Colonic mucosa (tissue), 4 donors: ENCODE measurements around the gene TRRAP. TPM values are rescaled to one million over a fixed set of nuclear protein-coding genes. Genes with fewer than 3 reads are reported as not detected.
A peak's percentile ranks its signal among the peaks of the same experiment; 100 is the strongest.

ENCODE experiments used
- DNase-seq: peaks from one replicate; pipeline ENCODE4 v3.0.0-alpha.2; 2020
- H3K27ac ChIP-seq: fragments of 200-600 bp; one replicate; pipeline ENCODE4 v1.8.0; 2021
- H3K27me3 ChIP-seq: fragments of 200-600 bp; one replicate; pipeline ENCODE4 v1.8.0; 2021
- H3K36me3 ChIP-seq: fragments of 200-600 bp; one replicate; pipeline ENCODE4 v1.8.0; 2021
- H3K4me1 ChIP-seq: fragments of 200-600 bp; one replicate; pipeline ENCODE4 v1.8.0; 2021; ENCODE audit warnings: mild to moderate bottlenecking
- H3K4me3 ChIP-seq: fragments of 200-600 bp; one replicate; pipeline ENCODE4 v1.8.0; 2021
- H3K9ac ChIP-seq, 2 donors: one replicate each; pipeline ENCODE4 v1.7.0; 2013; ENCODE audit warnings: control low read depth in 2 of 2, low read depth in 2 of 2, low read length in 2 of 2
- H3K9me3 ChIP-seq: fragments of 200-600 bp; one replicate; pipeline ENCODE4 v1.8.0; 2021
- intact Hi-C: fragments of 100-400 bp; cut with DNase I; formaldehyde crosslinking; loops from one replicate; pipeline ENCODE4 v1.14.1; 2022
- total RNA-seq, 2 donors: library from RNA; stranded (reverse); fragmentation: NEBNext Ultra II Directional in 1 of 2; extraction: Animal tissue kit (Norgen Biotek cat#: 25700) in 1 of 2; gene quantifications; one replicate each; pipeline ENCODE4 v1.2.1, GENCODE V29; 2021
- TF ChIP-seq, protein P1 (sequence below): fragments of 200-600 bp; IDR thresholded peaks from one replicate; pipeline ENCODE4 v1.8.0; 2022; ENCODE audit warnings: antibody characterized with exemption, mild to moderate bottlenecking
- donor health status: healthy.
- donor health status: DM: no; HTN: no; CAD: no.
- donor health status: DM: no; HTN: no; CAD: no.

The TRRAP gene
- total RNA-seq, 2 donors from 2014 or later, result 33.3 to 39.4 TPM

DNA sequence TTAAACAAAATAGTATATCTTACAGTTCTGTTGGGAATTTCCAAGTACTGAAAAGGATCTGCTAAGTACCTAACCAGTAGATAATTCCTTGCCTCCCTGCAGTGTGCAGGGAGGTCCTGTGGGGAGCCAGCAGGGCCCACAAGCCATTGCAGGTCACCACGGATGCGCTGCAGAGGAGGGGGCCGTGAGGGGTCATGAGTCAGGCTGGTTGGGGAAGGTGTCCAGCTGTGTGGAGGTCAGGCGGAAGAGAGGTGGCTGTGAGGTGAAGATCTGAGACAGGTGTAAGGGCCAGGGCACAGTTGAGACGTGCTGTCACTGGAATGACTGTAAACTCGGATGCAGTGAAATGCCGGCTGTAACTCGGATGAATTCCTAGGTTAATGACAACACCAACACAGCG, 80.6 kb downstream of the TRRAP start:
- Histone ChIP-seq H3K27me3 (no peaks in the 10 kb centered on the region), H3K4me1 (no peaks in the 10 kb centered on the region), H3K4me3 (no peak overlapping the region), H3K27ac (no peak overlapping the region), H3K36me3 (peaks cover 30% of the 10 kb centered on the region), H3K9me3 (no peaks in the 10 kb centered on the region), H3K9ac (no peak overlapping the region)
- intact Hi-C loops, result no loop called here
- DNase-seq, result no peak
- TF ChIP-seq, protein P1, sequence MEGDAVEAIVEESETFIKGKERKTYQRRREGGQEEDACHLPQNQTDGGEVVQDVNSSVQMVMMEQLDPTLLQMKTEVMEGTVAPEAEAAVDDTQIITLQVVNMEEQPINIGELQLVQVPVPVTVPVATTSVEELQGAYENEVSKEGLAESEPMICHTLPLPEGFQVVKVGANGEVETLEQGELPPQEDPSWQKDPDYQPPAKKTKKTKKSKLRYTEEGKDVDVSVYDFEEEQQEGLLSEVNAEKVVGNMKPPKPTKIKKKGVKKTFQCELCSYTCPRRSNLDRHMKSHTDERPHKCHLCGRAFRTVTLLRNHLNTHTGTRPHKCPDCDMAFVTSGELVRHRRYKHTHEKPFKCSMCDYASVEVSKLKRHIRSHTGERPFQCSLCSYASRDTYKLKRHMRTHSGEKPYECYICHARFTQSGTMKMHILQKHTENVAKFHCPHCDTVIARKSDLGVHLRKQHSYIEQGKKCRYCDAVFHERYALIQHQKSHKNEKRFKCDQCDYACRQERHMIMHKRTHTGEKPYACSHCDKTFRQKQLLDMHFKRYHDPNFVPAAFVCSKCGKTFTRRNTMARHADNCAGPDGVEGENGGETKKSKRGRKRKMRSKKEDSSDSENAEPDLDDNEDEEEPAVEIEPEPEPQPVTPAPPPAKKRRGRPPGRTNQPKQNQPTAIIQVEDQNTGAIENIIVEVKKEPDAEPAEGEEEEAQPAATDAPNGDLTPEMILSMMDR, result no peak

DNA sequence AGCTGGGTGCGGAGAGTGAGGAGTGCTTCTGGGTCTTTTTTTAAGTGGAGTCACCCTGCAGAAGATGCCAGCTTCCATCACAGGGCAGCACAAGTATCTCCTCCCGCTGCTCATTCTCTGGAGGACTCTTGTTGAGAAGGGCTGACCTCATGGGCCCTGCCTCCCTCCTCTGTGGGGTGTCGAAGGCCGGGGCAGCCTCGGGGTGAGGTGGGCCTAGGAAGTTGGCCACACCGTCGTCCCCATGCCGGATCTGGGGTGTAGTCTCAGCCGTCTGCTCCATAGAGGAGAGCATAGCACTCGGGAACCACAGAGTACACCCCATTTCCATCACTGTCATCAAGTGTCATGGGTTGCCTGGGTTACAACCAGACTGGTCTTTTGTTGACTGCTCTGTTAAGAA, 85.0 kb downstream of the TRRAP start:
- peaks cover 39% of the 10 kb centered on the region for H3K36me3 ChIP-seq
- H3K9ac ChIP-seq, result no peak overlapping the region
- intact Hi-C loops, result no loop called here
- H3K27me3 ChIP-seq, result no peaks in the 10 kb centered on the region
- no peak for DNase-seq
- no peak overlapping the region for H3K4me3 ChIP-seq
- no peaks in the 10 kb centered on the region for H3K9me3 ChIP-seq
- H3K4me1 ChIP-seq, result no peaks in the 10 kb centered on the region
- no peak overlapping the region for H3K27ac ChIP-seq
- TF ChIP-seq, protein P1, result no peak

DNA sequence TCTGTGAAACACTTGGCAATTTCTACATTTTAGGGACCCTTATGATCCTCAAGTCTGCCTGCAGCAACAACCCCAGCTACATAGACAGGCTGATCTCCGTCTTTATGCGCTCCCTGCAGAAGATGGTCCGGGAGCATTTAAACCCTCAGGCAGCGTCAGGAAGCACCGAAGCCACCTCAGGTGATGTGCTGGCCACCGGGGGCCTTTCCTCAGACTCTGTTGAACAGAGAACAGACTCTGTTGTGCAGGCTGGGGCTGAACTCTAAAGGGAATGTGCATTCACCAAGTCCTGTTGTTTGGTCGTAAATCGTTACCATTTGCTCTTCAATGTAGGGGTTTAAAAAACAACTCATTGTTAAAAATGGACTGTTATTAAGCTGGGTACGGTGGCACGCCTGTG, 86.3 kb downstream of the TRRAP start:
- no peak for DNase-seq
- H3K36me3 ChIP-seq, result peaks cover 39% of the 10 kb centered on the region
- H3K4me3 ChIP-seq, result no peak overlapping the region
- no peaks in the 10 kb centered on the region for H3K27me3 ChIP-seq
- no peak overlapping the region for H3K27ac ChIP-seq
- TF ChIP-seq, protein P1, result no peak
- no peaks in the 10 kb centered on the region for H3K4me1 ChIP-seq
- no peaks in the 10 kb centered on the region for H3K9me3 ChIP-seq
- intact Hi-C loops, result no loop called here
- H3K9ac ChIP-seq, result no peak overlapping the region

DNA sequence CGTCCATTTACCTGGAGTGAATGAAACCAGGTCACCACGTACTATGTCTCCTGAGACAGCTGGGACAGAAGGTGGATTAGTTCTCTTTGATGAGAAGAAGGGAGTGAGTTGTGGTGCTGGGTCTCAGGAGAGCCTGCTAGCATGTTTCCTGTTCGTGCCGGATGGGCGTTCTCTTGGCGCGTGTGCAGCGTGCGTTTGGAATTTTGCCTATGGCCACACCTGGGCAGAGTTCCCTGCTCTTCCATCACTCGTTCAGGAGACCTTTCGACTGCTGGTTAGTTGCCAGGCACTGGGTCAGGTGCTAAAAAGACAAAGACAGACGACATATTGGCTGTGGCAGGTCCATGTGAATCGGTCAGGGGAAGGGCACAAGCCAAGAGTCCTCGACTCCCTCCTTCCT, 90.3 kb downstream of the TRRAP start:
- Histone ChIP-seq H3K36me3 (peaks cover 22% of the 10 kb centered on the region), H3K4me3 (no peak overlapping the region), H3K9me3 (no peaks in the 10 kb centered on the region), H3K4me1 (no peaks in the 10 kb centered on the region), H3K9ac (no peak overlapping the region), H3K27ac (peak overlapping the region; percentile 7), H3K27me3 (no peaks in the 10 kb centered on the region)
- intact Hi-C loops, result no loop called here
- TF ChIP-seq, protein P1, result no peak
- peak; percentile 81 for DNase-seq

DNA sequence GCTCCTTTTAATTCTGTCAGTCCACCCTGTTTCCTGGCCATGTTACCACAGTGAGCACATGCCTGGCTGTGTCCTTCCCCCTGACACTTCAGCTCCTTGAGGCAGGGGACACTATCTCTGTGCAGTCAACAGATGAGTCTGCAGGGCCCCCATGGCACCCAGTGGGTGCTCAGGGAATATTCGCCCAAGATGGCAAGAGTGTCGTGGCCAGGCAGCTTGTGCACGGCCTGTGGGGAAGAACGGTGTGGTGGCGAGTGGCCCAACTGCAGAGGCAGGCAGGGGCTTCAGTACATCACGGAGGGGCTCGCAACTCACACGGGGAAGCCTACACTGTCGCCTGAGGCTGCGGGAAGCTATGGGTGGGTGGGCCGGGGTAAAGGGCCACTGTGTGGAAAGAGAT, 91.1 kb downstream of the TRRAP start:
- Histone ChIP-seq H3K36me3 (peaks cover 16% of the 10 kb centered on the region), H3K4me1 (no peaks in the 10 kb centered on the region), H3K9ac (no peak overlapping the region), H3K27ac (no peak overlapping the region), H3K4me3 (no peak overlapping the region), H3K27me3 (no peaks in the 10 kb centered on the region), H3K9me3 (no peaks in the 10 kb centered on the region)
- no peak for DNase-seq
- TF ChIP-seq, protein P1, result no peak
- intact Hi-C loops, result no loop called here
